HTR-8/SVneo (cell line): ENCODE measurements around the gene PPDPF.
A peak's percentile ranks its signal among the peaks of the same experiment; 100 is the strongest.

Experiments
- DNase-seq: peaks from one replicate; pipeline ENCODE4 v3.0.0; 2011; ENCODE audit warnings: low spot score, mixed read lengths; ENCODE audit not compliant: insufficient read length
- FAIRE-seq: peaks from 2 replicates; lab custom pipeline; 2011; peaks lifted over from hg19 to GRCh38; lab: Jason Lieb, UNC

The PPDPF gene

DNA sequence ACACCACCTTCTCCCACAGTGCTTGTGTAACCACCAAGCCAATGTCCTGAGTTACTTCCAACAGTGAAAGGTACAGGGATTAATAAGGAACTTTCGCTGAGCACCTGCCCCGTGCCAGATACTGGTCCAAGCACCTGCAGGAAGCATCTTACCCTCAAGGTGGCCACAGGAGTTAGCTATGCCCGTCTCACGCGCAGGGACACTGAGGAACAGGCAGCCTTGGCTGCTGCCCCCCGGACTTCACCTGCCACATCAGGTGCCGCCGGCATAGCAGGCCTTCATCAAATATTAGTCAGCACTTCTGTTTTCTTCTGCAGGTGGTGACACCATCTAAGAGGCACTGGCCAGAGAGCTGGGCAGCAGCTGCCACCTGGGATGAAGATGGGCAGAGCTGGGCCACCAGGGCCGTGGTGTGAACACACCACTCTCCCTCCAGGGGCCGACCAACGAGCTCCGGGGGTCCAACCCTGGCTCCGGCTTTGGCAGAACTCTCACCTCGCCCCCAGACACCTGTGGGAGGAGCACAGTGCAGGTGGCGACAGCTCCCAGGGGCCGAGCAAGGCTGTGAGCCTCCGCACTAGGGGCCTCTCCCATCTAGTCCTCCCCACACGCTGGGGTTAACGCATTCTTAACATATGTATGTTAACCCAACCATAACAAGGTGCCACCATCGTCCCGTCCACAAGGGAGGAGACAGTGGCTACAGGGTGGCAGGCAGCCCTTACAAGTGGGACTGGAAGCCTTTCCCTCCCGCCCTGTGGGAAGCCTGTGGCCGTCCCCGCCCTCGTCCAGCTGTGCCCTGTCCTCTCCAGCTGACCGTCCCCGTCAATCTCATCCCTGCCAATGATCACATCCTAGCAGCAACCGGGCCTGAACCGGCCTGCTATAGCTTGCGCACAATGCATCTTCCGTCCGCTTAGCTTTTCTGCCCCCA, 2.9 kb upstream of the PPDPF start:
- FAIRE-seq (peak; percentile 86), DNase-seq (no peak)

DNA sequence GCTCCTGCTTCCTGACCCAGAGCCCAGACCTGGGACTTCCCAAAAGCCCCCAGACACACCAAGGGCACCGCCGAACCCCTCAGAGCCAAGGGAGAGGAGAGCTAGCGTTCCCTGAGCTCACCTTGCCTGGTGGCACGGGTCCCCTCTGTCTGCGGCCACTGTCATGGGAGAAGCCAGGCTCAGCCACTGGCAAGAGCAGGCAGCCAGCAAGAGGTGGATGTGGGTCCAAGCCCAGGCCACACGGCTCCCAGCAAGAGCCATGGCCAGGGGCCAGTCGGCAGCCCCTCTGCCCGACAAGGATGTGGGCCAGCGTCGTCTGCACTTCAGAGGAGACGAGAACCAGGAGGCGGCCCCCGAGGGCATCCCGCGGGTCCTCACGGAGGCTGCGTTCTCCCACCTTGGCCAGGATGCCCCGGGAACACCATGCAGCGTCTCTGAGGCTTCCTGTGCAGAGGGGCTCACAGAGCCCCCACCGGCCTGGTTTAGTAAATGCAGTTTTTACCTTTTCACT, 2.2 kb upstream of the PPDPF start:
- peak; percentile 48 for FAIRE-seq
- DNase-seq = no peak

DNA sequence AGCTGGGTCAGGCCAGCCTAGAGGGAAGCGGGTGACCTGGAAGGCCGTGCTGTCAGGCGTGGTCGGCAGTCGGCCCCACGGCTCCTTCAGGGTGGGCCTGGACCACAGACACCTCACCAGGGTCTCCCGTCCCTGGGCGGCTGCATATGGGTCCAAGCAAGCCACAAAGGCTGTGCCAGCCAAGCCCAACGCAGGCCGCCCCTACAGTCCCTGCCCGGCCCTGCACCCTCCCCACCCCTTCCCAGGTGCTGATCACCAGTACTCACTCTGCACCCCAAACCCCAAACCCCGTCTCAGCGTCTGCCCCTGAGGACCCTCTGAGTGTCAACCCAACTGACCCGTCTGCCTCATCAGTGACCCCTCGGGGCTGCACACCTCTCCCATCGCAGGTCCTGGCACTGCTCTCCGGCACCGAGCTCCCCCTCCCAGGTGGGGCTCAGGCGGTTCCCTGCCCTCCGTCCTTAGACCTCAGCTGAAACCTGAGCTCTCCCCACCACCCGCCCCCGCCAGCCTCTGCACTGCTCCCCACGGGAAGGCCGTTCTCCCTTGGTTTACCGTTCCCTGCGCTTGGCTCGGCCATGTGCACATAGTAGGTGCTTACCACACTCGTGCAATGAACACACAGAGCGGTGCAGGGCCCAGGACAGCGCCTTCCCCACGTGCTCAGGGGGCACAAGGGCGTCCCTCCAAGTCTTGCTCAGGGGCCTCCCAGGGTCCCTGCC, 1.5 kb upstream of the PPDPF start:
- FAIRE-seq = peak; percentile 89
- DNase-seq = no peak

DNA sequence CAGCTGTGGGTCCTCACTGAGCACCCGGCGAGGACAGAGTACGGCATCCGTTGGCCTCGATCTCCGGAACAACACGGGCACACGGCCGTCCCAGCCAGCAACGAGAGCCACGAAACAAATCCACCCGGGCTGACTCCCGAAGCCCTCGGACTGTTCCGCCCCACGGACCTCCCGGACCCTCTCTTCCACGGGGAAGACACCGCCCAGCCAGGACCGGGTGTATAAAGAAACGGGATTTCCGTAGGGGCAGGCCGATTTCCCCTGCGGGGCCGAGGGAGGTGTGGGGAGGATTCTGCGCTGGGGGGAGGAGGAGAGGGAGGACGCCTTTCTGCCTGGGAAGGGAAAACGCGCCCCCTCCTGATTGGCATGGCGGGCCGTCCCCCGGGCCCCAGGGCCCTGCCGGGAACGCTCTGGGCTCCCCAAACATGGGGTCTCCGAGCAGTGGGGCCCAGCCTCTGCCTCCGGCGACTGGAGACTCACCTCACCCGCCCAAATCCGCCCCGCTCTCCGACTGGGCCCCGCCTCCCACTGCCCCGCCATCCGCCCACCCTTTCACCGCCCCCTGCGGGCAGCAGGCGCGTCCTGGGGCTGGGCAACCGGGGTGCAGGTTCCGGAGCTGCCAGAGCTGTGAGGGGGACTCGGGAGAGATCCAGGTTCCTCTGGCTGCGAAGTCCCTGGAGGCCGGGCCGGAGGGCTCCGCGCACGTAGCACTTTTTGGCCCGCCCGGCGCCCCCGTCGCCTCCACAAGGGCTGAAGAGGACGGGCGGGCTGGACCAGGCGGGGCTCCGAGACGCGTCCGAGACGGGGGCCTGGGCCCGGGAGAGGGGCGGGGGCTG, 679 bp upstream of the PPDPF start:
- peak; percentile 94 for FAIRE-seq
- DNase-seq = peak; percentile 92

DNA sequence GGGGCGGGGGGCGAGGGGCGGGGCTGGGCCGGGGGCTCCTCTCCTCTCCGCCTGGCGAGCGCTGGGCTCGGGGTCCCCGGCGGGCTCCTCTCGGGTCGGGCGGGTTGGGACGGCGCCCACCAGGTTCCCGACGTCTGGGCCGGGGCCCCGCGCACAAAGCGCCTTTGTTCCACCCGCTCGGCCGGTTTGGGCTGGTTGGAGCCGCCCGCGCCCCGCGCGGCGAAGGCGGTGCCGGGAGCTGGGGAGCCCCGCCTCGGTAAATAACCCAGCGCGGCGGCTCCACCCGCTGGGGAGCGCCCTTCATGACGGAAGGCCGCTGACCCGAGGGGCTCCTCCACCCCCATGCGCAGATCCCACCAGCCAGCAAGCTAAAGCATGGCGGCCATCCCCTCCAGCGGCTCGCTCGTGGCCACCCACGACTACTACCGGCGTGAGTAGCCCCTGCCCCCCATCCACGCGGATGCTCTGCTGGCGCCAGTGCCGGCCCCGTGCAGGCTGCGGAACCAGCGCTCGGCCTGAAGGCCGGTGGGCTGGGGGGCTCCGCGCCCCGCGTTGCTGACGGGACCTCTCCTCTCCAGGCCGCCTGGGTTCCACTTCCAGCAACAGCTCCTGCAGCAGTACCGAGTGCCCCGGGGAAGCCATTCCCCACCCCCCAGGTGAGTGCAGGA, 503 bp downstream of the PPDPF start:
- no peak for DNase-seq
- FAIRE-seq = peak; percentile 90

DNA sequence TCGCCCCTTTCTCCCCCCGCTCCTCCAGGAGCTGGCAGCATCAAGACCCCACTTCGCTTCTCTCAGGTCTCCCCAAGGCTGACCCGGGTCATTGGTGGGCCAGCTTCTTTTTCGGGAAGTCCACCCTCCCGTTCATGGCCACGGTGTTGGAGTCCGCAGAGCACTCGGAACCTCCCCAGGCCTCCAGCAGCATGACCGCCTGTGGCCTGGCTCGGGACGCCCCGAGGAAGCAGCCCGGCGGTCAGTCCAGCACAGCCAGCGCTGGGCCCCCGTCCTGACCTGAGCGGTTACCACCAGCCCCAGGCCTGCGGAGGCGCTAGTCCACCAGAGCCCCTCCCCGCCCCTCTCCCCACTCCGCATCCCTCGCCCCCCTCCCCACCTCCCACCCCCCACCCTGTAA, 1.0 kb downstream of the PPDPF start:
- no peak for FAIRE-seq
- no peak for DNase-seq

DNA sequence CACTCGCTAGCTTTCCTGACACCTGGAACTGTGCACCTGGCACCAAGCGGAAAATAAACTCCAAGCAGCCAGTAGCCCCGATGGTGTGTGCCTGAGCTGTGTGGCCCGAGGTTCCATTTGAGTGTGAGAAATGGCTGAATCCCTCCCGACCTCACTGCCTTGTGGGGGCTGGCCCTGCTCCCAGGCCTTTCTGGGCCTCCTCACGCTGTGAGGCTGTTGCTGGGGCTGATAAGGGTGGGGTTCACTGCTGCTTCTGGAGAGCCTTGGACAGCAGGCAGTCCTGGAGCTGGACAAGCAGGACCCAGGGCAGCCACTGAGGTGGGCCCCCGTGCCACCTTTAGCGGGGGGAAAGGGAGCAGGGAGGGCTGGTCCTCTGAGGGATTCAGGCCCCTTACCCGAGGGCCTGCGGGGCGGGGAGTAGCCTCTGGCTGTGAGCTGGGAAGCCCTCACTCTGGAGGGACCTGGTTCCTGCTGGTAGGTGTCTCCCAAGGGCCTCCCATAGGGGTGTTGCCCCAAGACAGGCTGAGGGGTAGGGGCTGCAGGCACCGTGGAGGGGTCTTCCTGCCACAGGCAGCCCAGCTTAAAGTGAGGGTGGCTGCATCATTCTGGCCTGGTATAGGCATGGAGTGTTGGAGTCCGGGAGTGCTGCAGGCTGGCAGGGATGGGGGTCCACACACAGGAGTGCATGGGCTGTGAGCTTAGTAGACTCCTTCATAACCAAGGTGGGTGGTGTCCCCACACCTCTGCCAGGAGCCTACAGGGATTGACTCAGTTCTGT, 1.7 kb downstream of the PPDPF start:
- peak; percentile 52 for FAIRE-seq
- DNase-seq = no peak

DNA sequence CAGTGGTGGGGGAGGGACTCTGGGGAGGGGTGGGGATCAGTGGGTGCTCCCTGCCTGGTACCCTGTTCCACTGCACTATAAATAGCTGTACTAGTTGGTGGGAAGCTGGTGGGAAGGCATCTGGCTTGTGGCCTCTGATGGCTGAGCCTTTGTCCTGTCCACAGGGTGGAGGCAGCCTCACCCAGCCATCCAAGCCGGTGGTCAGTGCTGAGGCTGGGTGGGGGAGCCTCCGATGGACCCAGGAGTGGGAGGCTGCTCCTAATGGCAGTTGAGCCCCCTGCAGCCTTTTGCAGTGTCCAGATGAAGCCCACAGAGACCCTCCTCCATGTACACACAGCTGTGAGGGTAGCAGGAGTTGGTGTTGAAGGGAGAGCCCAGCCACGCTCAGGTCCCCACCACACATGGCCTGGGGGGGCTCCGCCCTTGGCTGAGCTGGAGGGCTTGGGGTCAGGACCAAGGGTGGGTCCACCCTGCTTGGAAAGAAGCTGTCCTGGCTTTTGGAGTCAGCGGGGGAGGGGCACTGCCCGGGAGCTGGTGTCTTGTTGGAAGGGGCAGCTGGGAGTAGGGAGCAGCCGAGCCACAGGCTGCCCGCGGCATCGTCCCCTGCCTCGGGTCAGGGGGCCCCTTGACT, 2.5 kb downstream of the PPDPF start:
- FAIRE-seq (peak; percentile 42), DNase-seq (no peak)

DNA sequence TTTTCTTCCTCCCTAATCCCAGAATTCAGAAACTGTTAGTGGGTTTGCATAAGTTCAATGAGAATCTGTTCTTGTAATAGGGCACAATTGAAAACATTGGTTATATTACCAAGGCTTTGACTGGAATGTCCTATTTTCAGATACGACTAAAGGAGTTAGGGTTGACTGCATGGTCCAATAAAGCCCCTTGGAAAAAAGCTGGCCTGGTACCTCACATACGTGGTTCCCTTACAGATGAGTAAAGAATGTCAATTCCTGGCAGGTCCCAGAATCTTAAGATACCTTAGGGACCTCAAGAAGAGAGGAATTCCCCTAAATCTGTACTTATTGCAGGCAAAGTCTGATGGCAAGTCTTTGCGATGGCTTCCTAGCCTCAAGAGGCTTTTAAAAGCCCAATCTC, 4.6 kb downstream of the PPDPF start:
- DNase-seq (no peak), FAIRE-seq (no peak)

DNA sequence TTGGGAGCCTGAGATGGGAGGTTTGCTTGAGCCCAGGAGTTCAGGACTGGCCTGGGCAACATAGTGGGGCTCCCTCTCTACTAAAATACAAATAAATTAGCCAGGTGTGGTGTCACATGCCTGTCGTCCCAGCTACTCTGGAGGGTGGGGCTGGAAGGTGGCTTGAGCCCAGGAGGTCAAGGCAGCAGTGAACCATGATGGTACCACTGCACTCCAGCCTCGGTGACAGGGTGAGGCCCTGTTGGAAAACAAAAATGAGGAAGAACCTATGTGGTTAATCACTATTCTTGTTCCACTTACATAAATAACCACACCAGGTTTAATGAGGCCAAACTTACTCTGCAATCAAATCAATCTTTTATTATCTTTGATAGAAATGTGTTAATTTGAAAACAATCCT, 5.4 kb downstream of the PPDPF start:
- no peak for DNase-seq
- FAIRE-seq = peak; percentile 94

DNA sequence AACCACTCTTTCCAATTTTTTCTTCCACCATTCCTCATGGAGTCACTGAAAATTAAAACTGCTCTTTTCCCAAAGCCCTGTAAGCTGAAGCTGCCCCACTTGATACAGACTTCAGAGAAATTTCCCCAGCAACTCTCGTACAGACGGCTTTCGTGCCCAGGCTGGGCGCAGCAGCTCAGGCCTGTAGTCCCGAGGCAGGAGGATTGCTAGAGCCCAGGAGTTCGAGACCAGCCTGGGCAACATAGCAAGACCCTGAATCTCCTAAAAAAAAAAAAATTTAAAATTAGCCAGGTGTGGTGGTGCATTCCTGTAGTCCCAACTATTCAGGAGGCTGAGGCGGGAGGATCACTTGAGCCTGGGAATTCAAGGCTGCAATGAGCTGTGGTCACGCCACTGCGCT, 6.6 kb downstream of the PPDPF start:
- no peak for DNase-seq
- FAIRE-seq = no peak

DNA sequence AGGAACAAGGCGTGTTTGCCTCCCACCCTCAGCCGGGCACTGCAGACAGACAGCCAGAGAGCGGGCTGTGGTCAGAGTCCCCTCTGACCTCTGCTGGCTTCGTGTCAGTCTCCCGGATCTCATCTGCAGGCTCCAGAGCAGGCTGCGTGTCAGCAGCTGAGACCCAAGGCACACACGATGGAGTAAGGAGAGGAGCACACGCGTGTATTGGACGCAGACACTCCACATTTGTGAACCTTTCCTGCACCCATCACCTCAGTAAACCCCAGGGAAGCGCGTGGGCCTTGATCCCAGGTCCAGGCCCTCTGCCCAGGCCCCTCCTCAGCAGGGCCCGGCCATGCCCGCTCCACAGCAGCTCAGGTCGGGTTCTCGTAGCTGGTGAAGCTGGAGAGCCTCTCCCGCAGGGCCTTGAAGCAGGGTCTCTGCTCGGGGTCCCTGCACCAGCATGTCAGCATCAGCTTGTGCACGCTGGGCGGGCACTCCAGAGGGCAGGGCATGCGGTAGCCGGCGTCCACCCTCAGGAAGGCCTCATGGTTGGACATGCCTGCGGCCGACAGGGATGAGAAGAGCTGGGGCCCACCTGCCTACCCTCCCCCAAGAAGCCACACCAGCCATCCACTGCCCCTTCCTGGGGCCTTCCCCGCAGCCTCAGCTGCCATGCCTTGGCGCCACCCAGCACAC, 8.8 kb downstream of the PPDPF start:
- DNase-seq (no peak), FAIRE-seq (no peak)

DNA sequence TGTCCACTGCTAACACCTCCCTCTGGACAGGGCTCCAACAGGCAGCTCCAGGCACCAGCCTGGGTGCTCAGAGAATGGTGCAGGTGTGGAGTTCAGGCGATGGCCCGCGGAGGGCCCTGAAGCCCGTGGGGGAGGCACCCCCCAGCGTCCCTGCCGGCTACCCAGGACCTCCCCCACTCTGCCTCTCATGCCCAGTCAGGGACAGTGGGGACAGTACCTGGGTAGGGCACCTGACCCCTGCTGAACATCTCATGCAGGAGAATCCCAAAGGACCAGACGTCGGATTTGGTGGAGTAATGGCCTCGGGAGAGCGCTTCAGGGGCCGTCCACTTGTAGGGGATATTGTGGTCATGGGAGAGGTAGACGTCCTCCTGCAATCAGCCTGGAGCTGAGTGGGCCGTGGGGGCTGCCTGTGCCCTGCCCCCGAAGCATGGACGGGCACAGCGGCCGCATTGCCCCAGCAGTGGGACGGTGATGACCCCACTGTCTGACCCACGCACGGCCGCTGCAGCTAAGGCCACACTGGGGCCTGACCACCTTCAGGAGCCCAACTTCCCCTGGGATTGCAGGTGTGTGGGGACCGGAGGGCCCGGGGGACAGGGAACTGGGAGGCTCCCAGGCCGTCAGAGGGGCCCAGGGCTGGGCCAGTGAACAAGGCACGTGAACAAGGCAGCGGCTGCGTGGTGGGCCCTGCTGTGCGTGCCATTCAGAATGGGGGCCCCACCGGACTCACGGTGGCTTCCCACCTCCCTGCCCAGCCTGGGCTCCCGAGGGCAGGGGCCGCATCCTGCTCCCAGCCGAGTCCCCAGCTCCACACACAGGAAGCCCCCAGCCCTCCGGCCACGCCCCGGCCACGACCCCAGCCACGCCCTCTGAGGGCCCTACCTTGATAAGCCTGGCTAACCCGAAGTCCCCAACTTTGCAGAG, 9.6 kb downstream of the PPDPF start:
- DNase-seq (no peak), FAIRE-seq (no peak)

DNA sequence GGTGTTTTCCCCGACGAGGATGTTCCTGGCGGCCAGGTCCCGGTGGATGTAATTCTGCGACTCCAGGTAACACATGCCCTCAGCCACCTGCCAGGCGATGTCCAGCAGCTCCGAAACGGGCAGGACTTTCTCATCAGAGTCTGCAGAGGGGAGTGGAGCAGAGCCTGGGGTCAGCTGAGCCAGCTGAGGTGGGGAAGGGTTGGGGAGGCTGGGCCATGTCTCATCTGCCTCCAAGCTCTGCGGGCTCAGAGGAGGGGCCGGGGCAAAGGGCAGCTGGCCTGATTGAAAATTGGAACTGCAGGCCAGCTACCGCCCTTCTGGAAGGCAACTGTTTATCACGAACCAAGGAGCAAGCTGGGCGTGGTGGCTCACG, 10.2 kb downstream of the PPDPF start:
- FAIRE-seq = no peak
- DNase-seq = no peak

DNA sequence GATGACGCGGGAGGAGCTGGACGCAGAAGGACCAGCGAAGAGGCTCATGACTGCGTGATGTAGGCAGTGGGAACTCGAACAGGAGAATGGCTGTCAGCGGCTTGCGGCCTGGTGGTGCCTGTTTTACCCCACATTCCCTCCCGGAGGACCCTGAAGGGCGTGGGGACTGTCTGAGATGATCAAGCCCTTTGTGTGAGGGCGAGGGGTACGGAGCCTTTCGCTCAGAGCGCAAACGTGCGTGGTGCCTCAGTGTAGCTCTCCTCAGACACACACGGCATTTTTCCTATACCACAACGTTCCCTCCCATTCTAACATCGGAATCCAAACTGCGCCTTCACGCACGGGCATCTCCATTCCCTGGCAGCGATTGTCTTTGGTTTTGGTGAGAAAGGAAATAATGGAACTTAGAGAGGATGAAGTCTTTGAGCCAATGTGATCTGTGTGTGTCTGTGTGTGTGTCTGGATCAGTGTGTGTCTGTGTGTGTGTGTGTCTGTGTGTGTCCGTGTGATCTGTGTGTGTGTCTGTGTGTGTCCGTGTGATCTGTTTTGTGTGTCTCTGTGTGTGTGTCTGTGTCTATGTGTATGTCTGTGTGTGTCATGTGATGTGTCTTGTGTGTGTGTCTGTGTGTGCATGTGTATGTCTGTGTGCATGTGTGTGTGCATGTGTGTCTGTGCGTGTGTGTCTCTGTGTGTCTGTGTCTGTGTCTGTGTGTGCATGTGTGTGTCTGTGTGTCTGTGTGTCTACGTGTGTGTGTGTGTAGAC, 11.3 kb downstream of the PPDPF start:
- FAIRE-seq (peak; percentile 100), DNase-seq (no peak)

DNA sequence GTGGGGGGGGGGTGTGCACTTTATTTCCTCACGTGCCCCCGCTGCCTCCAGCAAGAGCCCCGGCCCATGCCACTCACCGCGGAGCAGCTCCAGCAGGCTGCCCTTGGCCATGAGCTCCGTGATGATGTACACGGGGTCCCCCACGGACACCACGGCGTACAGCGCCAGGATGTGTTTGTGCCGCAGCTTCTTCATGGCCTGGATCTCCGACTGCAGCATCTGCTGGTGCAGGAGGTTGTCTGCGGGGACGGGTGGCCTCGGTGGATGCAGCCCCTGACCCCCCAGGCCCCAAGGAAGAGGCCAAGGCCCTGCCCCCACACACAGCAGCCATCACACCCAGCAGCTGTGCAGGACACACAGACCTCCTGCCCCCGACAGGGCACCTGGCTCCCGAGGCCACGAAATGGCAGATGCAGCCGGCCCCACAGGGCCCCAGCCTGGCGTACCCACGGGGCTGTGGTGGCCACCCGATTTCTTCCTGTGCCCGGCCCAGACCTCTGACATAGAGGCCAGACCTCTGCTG, 11.9 kb downstream of the PPDPF start:
- no peak for FAIRE-seq
- DNase-seq = no peak
